VCaP (cell line): ENCODE data around the gene MS4A18.
A peak's percentile ranks its signal among the peaks of the same experiment; 100 is the strongest.

Experiments used
- H3K27ac ChIP-seq: fragments of 450-650 bp; 2 replicates; pipeline ENCODE4 v1.5.1; 2017
- TF ChIP-seq, protein P1 (sequence below): fragments of 450-650 bp; conservative IDR thresholded peaks from 2 replicates; pipeline ENCODE4 v1.5.1; 2017; ENCODE audit warnings: mild to moderate bottlenecking, moderate library complexity

MS4A18 gene

GRCh38 chr11:60762851-60763691 is 38.6 kb downstream of the MS4A18 start:
- no peak overlapping the region for H3K27ac ChIP-seq
- TF ChIP-seq, protein P1, sequence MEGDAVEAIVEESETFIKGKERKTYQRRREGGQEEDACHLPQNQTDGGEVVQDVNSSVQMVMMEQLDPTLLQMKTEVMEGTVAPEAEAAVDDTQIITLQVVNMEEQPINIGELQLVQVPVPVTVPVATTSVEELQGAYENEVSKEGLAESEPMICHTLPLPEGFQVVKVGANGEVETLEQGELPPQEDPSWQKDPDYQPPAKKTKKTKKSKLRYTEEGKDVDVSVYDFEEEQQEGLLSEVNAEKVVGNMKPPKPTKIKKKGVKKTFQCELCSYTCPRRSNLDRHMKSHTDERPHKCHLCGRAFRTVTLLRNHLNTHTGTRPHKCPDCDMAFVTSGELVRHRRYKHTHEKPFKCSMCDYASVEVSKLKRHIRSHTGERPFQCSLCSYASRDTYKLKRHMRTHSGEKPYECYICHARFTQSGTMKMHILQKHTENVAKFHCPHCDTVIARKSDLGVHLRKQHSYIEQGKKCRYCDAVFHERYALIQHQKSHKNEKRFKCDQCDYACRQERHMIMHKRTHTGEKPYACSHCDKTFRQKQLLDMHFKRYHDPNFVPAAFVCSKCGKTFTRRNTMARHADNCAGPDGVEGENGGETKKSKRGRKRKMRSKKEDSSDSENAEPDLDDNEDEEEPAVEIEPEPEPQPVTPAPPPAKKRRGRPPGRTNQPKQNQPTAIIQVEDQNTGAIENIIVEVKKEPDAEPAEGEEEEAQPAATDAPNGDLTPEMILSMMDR: peak; percentile 61

GRCh38 chr11:60763692-60764369 is 39.3 kb downstream of the MS4A18 start:
- H3K27ac ChIP-seq: no peak overlapping the region
- TF ChIP-seq, protein P1: no peak

GRCh38 chr11:60764879-60765278 is 40.4 kb downstream of the MS4A18 start:
- TF ChIP-seq, protein P1: no peak
- no peak overlapping the region for H3K27ac ChIP-seq

GRCh38 chr11:60765355-60765754 is 40.8 kb downstream of the MS4A18 start:
- TF ChIP-seq, protein P1: no peak
- no peak overlapping the region for H3K27ac ChIP-seq

- no peak overlapping the region for H3K27ac ChIP-seq
- TF ChIP-seq, protein P1: no peak
Observed at GRCh38 chr11:60766547-60766946, 42.0 kb downstream of the MS4A18 start.

- H3K27ac ChIP-seq: no peak overlapping the region
- TF ChIP-seq, protein P1: no peak
Observed at GRCh38 chr11:60767388-60767811, 42.9 kb downstream of the MS4A18 start.

DNA sequence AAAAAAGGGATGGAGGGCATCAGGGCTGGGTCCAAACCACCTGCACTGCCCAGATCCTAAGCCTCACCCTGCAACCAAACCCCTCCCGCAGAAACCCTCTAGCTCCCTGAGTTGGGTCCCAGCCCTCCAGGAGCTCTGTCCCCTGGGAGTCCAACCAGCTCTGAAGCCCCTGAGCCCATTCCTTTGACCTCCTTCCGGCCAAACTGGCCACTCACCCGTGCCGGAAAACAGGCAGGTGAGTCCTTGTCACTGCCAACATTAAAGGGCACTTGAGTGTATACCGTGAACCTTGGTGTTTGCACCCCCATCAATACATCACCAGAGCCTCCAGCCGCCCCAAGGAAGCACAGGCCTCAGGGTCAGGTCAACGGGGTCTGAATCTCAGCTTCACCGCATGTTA is 43.7 kb downstream of the MS4A18 start:
- TF ChIP-seq, protein P1: no peak
- H3K27ac ChIP-seq: no peak overlapping the region
